AG08396 (cell line): ENCODE results near the gene C1orf74.
"Not testable (repeated sequence)": the region's sequence is repeated elsewhere in the genome, so short reads cannot be mapped to it uniquely, and the experiment has no call there.

Experiments
- DNase-seq: peaks from one replicate; pipeline ENCODE4 v3.0.0; 2012; ENCODE audit warnings: low spot score, mixed read lengths

Gene C1orf74

GRCh38 chr1:209805341-209805781, 21.0 kb upstream of the C1orf74 start:
- no peak for DNase-seq

- DNase-seq: no peak
Observed at GRCh38 chr1:209803568-209803967, 19.2 kb upstream of the C1orf74 start.

GRCh38 chr1:209802780-209803152, 18.4 kb upstream of the C1orf74 start:
- no peak for DNase-seq

- DNase-seq: no peak
Observed at GRCh38 chr1:209802117-209802779, 17.9 kb upstream of the C1orf74 start.

GRCh38 chr1:209800984-209801834, 16.9 kb upstream of the C1orf74 start:
- no peak for DNase-seq

GRCh38 chr1:209797978-209798639, 13.8 kb upstream of the C1orf74 start:
- peak; percentile 21 for DNase-seq

- not testable (repeated sequence) for DNase-seq
Observed at GRCh38 chr1:209793711-209794110, 9.4 kb upstream of the C1orf74 start.

- no peak for DNase-seq
Observed at GRCh38 chr1:209791920-209792319, 7.6 kb upstream of the C1orf74 start.

- no peak for DNase-seq
Observed at GRCh38 chr1:209790286-209791193, 6.2 kb upstream of the C1orf74 start.

GRCh38 chr1:209789245-209789644, 4.9 kb upstream of the C1orf74 start:
- DNase-seq: no peak

- no peak for DNase-seq
Observed at GRCh38 chr1:209787551-209787950, 3.2 kb upstream of the C1orf74 start.

- DNase-seq: no peak
Observed at GRCh38 chr1:209786146-209786545, 1.8 kb upstream of the C1orf74 start.

GRCh38 chr1:209785592-209785991, 1.2 kb upstream of the C1orf74 start:
- DNase-seq: no peak

GRCh38 chr1:209783386-209783785, 973 bp downstream of the C1orf74 start:
- no peak for DNase-seq

GRCh38 chr1:209780268-209780667, 4.1 kb downstream of the C1orf74 start:
- no peak for DNase-seq

- no peak for DNase-seq
Observed at GRCh38 chr1:209778102-209778501, 6.3 kb downstream of the C1orf74 start.

GRCh38 chr1:209777587-209777986, 6.8 kb downstream of the C1orf74 start:
- no peak for DNase-seq

GRCh38 chr1:209775678-209776077, 8.7 kb downstream of the C1orf74 start:
- no peak for DNase-seq

- no peak for DNase-seq
Observed at GRCh38 chr1:209774592-209774991, 9.8 kb downstream of the C1orf74 start.

- no peak for DNase-seq
Observed at GRCh38 chr1:209772126-209772525, 12.2 kb downstream of the C1orf74 start.

GRCh38 chr1:209770636-209771415, 13.5 kb downstream of the C1orf74 start:
- DNase-seq: no peak
